ENCODE data around the gene PGLYRP1.

- TF ChIP-seq CTCF (IDR thresholded peaks at IDR 0.05) (no peak), POLR2A (IDR thresholded peaks at IDR 0.05) (no peak), POLR2AphosphoS5 (IDR thresholded peaks at IDR 0.05; ENCODE audit: insufficient read depth in 1 of 2, low read depth in 1 of 2) (no peak)
Observed at GRCh38 chr19:45990113-45990728, 32.6 kb downstream of the PGLYRP1 start.

Measured in vagina (tissue), 2 donors.